Thymus (tissue), 2 donors: ENCODE results near the gene TRAM2. TPM values are rescaled to one million over a fixed set of nuclear protein-coding genes. Genes with fewer than 3 reads are reported as not detected.

ENCODE experiments used
- polyA plus RNA-seq: library from polyadenylated mRNA; stranded (reverse); fragments of 200-250 nt; gene quantifications from one replicate; pipeline ENCODE4 v1.2.3, GENCODE V29; 2013
- total RNA-seq: library from RNA; stranded (reverse); fragments of 120-200 nt; gene quantifications from one replicate; pipeline ENCODE4 v1.2.4, GENCODE V29; 2013
- donor health status: healthy.

The TRAM2 gene
- total and polyA plus RNA-seq, 2 donors, result 3.1 to 3.4 TPM

Other genes with a start within 250 kb of the TRAM2 start
- gene PAQR8, start 214.9 kb downstream of the TRAM2 start, total RNA-seq, result 7.9 TPM
- gene PAQR8, start 214.9 kb downstream of the TRAM2 start, polyA plus RNA-seq, result 11.3 TPM
- 27.8 TPM for gene EFHC1, start 156.7 kb downstream of the TRAM2 start, total RNA-seq
- gene EFHC1, start 156.7 kb downstream of the TRAM2 start, polyA plus RNA-seq, result 75.6 TPM
- gene TMEM14A, start 94.1 kb upstream of the TRAM2 start, total RNA-seq, result 15.1 TPM
- gene TMEM14A, start 94.1 kb upstream of the TRAM2 start, polyA plus RNA-seq, result 25.1 TPM
- 0.14 TPM for gene GSTA2, start 186.4 kb upstream of the TRAM2 start, total RNA-seq
- 0.68 TPM for gene GSTA2, start 186.4 kb upstream of the TRAM2 start, polyA plus RNA-seq
- 0.66 TPM for gene GSTA1, start 226.8 kb upstream of the TRAM2 start, total RNA-seq
- gene GSTA1, start 226.8 kb upstream of the TRAM2 start, polyA plus RNA-seq, result 1.8 TPM